SK-N-MC (cell line): ENCODE measurements around the gene FSHB.

Source experiments
- EZH2 ChIP-seq: fragments of 200-600 bp; sonication (generic); IDR thresholded peaks from one replicate; pipeline ENCODE4 v1.6.1; 2017; ENCODE audit warnings: antibody characterized with exemption
- FOXP2 ChIP-seq: optimal IDR thresholded peaks from 2 replicates; pipeline ENCODE3; 2011; ENCODE audit warnings: mild to moderate bottlenecking, moderate library complexity; ENCODE audit not compliant: insufficient read depth; ENCODE audit errors: extremely low read length, control extremely low read depth
- POLR2AphosphoS5 ChIP-seq: IDR thresholded peaks from 2 replicates; pipeline ENCODE4 v1.6.1; 2012; ENCODE audit warnings: mild to moderate bottlenecking, low read depth, low read length, borderline replicate concordance

- TF ChIP-seq EZH2 (no peak), POLR2AphosphoS5 (no peak), FOXP2 (no peak)
These were observed 8.2 kb downstream of the FSHB start for GRCh38 chr11:30239025-30239424.
